ENCODE measurements around the gene NPAS2.
A peak's percentile ranks its signal among the peaks of the same experiment; 100 is the strongest.

The NPAS2 gene

DNA sequence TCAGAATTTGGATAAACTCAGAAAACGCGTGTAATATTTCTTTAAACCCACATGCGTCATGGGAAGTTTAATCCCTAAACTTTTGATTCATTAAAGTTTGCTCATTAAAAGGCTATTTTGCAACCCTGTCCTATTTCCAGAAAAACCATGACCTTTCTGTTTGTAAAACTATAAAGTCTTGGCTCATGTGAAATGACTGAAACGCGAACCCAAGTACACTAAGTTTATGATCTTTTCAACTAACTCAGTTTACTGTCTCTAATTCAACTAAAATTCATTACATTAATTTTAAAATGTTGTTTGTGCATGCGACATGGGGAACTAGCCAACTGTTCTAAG, 178.3 kb downstream of the NPAS2 start:
- no peak for DNase-seq

DNA sequence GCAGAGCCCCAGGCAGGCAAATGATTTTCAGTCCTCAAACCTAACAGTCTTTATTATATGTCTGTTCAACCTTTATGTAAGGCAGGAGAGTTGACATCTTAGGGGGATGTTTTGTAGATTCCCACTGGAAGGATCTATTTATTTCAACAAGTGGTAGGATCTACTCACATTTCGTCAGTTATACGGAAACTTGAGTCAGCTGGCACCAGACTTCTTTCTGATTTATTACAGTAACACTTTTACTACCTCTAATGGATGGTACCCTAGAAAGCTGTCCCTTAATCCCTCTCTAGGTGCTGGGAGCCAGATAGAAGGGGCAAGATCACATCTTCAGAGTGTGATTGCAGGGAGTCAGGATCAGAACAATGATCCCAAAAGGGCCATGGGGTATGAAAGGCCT, 180.1 kb downstream of the NPAS2 start:
- peak; percentile 28 for DNase-seq

DNA sequence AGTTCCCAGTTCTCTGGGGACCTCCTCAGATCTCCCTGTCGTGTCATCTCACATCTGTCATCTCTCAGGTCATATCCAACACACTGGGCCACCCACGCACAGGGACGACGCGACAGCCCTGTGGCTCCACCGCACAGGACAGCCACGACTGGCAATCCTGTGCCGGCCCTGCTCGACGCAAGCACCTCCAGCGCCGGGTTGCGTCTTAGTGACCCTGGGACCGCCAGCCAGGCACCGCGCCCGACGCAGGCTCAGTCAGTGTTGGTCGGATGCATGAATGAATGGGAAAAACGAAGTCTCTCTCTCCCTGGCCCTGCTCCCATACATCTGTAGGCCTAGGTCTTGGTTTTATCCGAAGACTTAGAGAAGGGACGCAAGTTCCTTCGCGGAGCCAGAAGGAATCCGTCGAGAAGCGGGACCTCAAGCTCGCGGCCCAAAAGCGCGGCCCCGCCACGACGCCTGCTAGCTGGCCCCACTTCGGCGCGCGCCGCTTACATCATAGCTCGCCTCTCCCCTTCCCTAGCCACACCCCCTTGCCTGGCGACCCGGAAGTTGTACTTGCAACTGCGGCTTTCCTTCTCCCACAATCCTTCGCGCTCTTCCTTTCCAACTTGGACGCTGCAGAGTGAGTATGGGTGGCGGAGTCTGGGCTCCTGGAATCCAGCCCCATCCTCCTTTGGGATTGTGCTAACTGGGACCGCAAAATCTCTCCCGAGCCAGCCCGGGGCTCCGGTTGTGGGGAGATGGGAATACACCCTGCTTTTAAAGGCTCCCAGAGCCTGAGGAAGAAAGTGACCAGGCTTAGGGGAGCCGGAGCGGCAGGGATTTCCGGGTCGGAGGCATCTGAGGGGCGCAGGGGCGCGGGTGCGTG, 182.0 kb downstream of the NPAS2 start, which contains the start of gene RPL31:
Gene RPL31, plus strand, starts transcription at position 599 of the 871 bp plus-strand sequence. CDS start 413 bp downstream, outside the sequence.
- peak; percentile 95 for DNase-seq

DNA sequence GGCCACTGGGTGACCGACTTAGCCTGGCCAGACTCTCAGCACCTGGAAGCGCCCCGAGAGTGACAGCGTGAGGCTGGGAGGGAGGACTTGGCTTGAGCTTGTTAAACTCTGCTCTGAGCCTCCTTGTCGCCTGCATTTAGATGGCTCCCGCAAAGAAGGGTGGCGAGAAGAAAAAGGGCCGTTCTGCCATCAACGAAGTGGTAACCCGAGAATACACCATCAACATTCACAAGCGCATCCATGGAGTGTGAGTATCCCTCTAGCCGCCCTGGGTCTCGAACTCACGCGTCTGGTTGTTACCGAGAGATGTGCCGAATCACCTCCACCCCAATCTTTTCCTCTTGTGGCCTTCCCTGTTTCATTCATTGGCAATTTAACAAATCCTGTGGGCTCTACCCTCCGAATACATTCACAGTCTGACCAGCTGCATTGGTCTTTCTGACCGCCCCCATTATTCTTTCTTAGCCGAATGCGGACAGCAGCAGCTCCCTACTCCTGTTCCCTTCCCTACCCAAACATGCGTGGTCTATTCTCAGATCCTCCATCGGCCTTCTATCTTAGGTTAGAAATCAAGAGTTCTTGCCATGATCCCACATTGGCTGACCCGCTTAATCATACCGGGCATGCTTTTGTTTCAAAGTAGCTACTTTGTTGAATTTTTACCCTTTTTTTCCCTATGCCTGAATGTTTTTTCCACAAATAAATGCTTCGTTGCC, 182.8 kb downstream of the NPAS2 start:
- no peak for DNase-seq

DNA sequence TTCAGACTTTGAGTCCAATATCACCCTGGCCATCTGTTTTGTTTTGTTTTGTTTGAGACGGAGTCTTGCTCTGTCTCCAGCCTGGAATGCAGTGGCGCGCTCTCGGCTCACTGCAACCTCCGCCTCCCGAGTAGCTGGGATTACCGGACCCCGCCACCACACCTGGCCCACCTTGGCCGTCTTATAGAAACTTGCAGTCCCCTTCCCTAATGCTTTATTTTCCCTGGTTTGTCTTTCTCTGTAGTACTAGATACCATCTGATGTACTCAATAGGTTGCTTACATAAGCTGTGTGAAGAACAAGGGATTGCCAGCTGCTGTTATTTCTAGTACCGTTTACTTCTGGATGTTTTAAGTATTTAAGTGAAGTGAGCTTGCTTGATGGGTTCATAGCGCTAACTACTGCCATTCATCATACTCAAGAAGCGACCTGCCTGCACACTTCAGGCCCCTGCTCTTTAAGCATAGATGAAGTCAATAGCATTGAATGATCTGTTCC, 183.4 kb downstream of the NPAS2 start:
- DNase-seq: peak; percentile 54

DNA sequence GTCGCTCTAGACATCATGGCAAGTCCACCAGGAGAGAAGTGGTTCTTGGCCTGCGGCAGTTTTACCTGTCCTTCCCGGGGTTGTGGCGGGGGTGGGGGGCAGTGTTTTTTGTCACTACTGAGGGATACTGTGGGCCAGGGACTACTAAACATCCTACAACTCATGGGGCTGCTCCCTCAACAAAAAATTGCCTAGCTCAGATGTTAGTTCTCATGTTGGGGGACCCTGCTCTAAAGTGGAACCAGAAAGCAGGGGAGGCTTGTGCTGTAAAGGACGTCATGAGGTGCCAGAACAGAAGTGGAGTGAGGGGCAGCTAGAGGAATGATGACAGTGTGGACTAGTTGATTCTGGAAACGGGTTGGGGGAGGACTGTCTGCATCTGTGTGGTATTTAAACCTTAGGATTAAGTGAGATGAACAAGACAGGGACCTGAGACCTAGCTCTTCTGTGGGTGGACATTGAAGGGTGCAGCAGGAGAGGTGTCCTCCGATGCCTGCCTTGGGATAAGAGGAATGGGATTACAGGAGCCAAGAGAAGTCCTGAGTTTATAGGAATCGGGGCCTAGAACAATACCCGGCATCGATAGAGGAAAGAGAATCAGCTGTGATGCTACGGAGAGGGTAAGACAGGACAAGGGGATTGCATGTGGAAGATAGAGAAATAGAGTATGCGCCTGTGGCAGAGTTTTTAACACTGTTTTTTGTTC, 184.8 kb downstream of the NPAS2 start:
- peak; percentile 54 for DNase-seq

DNA sequence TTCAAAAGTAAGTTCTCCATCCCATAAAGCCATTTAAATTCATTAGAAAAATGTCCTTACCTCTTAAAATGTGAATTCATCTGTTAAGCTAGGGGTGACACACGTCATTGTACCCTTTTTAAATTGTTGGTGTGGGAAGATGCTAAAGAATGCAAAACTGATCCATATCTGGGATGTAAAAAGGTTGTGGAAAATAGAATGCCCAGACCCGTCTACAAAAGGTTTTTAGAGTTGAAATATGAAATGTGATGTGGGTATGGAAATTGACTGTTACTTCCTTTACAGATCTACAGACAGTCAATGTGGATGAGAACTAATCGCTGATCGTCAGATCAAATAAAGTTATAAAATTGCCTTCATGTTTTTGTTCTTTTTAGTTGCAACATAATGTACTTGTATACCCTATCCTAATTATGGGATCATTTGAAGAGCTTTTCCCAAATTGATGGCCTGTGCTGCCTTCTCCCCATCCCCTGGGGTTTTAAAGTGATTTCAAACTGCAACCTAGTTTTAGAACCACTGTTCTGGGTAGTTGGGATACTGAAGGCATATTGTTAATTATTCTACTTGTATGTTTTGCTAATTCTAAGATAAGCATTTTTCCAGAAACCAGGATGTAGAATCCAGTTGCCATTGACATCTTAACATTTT, 186.3 kb downstream of the NPAS2 start:
- DNase-seq: no peak

DNA sequence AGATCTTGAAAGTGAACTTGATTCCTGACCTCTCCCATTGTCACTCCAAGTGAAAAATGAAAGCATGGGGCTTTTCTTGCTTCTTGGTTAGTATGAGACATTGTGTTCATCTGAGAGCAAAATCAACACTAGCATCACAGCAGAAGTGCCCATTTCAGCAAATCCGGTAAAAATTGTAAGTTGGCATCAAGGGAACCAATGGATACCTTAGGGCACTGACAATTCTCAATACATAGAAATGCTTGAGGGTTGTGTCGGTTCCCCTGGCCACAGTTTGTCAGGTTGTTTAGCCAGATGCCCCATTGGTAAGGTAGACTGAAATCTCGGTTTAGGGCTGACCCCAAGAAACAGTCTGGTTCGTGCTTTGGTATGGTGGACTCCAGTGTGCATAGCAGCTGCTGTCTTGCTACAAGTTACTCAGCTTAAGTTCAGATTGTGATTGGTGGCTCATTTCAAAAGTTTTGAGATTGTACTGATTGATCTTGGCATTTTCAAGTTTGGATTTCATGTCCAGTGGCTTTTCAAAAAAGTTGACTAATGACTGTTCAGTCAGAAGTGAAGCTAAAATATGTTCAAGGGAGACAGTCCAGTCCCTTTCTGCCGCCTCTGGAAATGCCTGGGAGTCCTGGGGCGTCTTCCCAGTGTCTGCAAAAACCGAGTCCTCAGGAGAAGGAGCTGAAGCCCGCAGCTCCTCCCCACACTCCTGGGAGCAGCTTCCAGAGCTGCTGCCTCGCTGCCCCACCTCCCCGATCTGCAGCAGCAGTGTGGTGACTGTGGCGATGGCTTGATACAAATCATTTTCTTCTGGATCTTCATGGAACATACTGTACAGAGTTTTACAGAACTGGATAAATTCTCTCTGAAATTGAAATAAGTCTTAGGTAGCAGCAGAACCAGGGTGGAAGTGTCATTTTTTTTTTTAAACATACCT, 187.7 kb downstream of the NPAS2 start:
- DNase-seq: peak; percentile 65

DNA sequence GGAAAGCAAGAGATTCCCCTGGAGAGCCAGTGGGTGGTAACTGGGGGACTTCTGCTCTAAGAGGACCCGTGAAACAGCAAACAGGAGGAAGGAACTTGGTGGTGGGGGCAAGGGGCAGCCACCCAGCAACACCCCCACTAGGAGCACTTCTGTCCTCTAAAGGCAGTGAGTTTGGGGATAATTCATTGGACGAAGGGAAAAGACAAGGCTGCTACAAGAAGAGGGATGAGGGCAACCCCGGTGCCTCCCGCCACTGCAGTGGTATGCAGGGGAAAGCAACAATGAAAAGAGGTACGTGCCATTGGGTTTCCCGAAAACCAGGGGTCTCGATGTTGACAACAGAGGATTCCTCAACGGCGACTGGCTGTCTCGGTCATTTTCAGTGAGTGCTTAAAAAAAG, 191.2 kb downstream of the NPAS2 start:
- DNase-seq: peak; percentile 47

DNA sequence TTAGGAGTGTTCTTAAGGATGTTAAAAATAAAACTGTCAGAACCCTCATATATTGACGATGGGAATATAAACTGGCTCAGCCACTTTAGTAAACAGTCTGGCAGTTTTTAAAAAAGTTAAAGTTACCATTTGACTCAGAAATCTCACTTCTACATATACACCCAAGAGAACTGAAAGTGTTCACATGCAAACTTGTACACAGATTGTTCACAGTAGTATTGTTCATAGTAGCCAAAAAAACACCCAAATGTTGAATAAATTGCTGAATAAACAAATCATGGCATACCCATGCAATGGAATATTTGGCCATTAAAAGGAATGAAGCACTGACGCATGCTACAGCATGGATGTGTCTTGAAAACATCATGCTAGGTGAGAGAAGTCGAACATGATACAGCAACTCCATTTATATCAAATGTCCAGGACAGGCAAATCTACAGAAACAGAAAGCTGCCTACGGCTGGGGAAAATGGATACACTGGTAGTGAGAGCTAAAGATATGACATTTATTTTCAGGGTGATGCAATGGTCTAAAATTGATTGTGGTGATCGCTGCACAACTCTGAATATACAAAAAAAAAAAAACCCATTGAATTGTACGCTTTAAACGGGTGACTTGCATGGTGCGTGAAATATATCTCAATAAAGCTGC, 192.2 kb downstream of the NPAS2 start:
- DNase-seq: no peak

DNA sequence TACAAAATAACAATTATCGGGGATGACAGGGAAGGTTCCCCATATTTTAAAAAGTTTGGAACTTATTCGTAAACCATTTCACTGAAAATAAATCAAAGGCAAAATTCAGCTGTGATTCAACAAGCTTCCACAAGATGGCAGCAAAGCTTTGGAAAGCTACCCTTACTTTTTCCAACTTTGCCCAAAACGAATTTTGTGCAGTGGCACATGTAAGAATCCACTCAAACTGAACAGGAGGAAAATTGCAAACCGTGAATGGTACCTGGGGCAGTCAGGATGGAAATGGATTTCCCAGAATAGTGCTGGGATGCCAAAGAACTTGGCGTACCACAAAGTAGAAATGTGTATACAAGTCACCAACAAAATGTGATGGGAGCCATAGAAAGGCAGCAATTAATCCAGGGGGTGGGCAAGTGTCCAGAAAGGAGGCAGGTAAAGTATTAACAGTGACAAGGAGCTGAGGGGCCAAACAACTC, 192.8 kb downstream of the NPAS2 start:
- peak; percentile 52 for DNase-seq

DNA sequence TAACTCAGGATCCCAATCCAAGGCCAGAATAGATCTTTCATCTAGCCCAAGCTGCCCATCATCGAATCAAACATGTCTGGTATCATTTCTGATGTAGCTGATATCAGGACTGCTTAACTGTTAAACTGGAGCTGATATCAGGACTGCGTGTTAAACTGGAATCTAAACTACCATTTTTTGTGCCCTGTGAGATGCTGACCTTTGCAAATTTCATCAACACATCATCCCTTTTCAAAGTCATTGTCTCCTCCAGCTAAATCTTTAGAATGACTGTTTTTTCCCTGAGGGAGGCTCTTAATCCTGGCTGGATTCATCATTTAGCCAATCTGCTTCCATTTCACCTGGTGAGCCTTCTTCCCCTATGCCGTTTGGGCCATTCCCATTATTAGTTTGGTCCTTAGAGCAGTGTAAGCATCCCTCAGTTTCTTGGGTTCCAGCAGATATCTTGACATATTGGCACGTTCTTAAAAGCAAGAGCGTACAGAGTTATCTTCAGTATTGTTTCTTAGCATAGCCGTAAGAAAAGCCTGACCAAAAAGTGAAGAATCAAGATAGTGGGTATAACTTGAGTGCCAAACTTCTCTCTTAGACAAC, 194.4 kb downstream of the NPAS2 start:
- DNase-seq: no peak

DNA sequence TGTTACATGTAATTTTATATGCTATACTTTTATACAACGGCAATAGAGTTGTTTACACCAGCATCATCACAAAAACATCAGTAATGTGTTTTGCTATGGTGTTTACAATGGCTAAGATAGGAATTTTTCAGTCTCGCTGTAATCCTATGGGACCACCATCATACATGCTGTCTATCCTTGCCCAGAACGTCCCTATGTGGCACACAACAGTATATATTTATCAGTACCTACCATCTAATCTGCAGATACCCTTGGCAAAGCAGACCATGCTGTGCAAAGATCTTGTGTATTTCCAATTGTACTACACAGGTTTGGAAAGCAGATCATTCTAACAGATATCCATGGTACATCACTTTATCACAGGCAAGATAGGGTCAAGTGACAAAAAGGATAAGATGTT, 197.4 kb downstream of the NPAS2 start:
- no peak for DNase-seq

DNA sequence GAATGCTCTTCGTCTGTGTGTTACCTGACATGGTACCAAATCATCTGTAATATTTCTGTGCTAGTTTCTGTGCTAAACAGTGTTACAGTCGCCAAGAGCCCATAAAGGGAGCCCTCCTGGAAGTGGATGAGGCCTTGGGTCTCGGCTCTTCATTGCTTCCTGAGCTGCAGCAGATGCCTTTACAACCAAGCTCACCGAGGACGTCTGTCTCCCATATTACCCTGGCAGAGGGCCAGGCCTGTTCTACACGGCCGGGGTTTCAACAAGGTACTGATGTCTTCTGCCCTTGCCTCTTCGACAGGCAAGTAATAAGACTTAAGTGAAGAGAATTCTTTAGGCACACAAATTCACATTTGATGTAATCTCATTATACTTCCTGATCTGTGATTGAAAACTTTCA, 199.0 kb downstream of the NPAS2 start:
- DNase-seq: no peak

DNA sequence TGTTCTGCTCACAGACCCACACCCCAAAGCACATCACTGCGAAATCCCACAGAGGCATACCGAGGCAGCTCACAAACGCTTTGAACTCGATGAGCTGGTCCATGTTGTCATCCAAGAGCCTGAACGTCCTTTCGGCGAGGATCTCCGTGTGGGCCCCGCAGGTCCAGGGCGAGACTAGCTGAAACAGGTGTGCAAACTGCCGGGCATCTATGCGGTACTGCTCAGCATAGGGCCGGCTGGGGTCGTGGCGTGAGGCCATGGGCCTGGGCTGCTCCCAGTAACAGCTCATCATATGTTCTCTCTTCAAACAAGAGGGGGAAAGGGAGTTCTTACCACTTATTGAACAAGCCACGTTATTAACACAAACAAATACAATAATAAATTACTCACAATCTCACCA, 202.3 kb downstream of the NPAS2 start:
- no peak for DNase-seq

DNA sequence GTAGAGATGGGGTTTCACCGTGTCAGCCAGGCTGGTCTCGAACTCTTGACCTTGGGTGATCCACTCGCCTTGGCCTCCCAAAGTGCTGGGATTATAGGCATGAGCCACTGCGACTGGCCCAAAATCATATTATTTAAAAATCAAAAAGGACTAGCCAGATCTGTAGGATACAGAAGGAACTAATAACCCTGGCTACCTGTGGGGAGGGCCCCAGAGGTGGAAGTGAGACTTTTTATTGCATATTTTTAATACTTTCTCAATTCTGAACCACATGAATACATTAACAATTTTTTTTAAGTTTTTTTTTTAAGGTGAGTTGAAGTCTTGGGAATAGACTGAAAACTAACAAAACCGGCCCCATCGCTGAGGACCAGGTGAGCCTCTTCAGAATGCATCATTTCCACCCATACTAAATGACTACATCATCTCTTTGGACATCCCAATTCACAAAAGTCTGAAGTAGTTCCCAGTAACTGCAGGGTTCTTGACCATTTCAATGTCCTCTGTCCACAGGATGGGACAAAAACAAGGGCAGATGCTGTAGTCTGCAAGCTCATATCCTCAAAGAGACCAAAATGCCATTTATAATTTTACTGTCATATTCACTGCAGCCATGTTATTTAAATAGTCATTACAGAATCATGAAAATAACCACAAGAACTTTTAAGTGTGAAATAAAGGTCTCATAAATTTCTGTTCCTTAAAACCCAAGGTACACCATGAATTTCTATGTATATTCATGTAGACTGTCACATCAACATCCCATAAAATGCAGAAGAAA, 203.6 kb downstream of the NPAS2 start:
- no peak for DNase-seq

DNA sequence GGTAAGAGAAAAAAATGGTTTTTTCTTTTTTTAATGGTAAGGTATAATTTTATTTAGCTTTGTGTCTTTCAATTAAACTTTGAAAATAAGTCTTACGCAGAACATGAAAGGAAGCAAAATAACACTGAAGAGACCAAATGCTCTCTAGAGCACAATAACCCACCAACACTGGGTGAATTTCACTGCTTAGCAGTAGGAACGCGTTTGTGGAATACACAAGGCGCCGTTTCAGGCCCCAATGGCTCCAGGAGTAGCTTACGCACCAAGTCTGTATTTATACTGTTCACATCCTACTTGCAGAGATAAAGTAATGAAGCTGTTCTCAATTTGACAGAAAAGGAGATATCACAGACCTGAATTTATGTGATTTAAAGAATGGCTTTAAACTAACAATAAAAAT, 205.6 kb downstream of the NPAS2 start:
- no peak for DNase-seq

DNA sequence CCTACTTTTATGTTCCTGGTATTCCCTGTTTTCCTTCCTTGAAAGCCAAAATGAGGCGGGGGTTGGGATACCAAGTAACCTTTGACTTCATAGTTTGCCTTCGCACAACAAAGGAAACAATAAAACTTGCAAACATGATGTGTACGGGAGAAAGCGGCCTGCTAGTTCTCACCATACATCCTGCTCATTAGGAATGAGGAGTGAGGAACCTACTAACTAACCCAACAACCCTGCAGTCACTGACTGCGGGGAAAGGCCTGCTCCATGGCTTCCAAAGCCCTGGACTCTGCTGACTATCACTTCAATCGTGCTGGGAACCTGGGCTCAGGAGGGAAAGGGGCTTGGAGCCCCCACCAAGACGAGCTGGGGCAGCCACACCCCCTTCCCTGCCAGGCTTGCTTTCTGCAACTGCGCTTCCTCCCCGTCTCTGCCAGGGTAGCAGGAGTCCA, 206.3 kb downstream of the NPAS2 start:
- DNase-seq: no peak

DNA sequence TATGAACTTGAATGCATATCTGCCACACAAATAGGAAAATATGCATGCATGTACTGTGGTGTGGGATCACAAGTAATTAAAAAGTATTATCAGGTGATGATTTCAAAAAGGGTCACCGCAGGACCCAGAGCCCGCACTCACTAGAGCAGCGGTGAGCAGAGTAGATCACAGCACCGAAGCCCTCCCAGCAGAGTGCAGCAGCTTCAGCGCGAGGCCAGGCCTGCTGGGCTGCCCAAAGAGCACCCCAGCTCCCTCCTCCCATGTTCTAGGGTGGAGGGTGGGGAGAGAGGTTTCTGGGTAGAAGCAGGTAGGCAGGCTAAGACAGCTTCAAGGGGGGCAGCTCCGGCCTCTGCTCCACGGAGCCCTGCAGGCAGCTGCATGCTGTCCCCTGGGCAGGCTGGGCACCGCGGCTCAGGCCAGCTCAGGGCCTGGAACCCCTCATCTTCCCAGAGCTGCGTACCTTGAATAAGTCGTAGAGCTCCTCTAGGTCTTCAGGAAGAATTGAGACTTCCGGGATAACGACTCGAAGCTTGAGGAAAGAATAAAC, 207.1 kb downstream of the NPAS2 start:
- DNase-seq: no peak

All from activated CD8-positive, alpha-beta memory T cell treated with anti-CD3 and anti-CD28 coated beads, Interleukin-2, amount 50 U/mL, for 48 hours (primary cell).